Panc1 (cell line): Measurements from ENCODE around the gene ABCC3. TPM values are rescaled to one million over a fixed set of nuclear protein-coding genes. Genes with fewer than 3 reads are reported as not detected.

ENCODE experiments used
- ATAC-seq: fragments of 200-7000 bp; cut with Tn5 transposase; 2 replicates; pipeline ENCODE4 v1.9.1; 2020; ENCODE audit warnings: mild to moderate bottlenecking, moderate library complexity
- BruUV-seq: library from RNA; stranded (reverse); fragments of 400-500 nt; replicated peaks from 2 replicates; lab custom pipeline; 2021; lab: Mats Ljungman, UMichigan
- CTCF ChIA-PET: fragments of 300-600 bp; sonication (Branson Sonifier 250); formaldehyde crosslinking; loops from one replicate; lab custom pipeline; 2022; ENCODE audit warnings: antibody characterized with exemption; lab: Charles Lee
- POLR2A ChIA-PET: fragments of 300-600 bp; sonication (Branson Sonifier 250); formaldehyde crosslinking; loops from one replicate; lab custom pipeline; 2022; ENCODE audit warnings: antibody characterized with exemption; lab: Charles Lee
- DNase-seq: peaks from one replicate; pipeline ENCODE4 v3.0.0-alpha.2; 2010; ENCODE audit warnings: low read depth, low spot score
- H3K27ac ChIP-seq: 2 replicates; pipeline ENCODE4 v1.5.1; 2011; ENCODE audit warnings: mild to moderate bottlenecking, low read length, inconsistent platforms
- H3K27me3 ChIP-seq: fragments of 200-500 bp; sonication (Bioruptor generic); 2 replicates; pipeline ENCODE4 v1.6.0; 2014; ENCODE audit warnings: low read length, inconsistent platforms; ENCODE audit not compliant: control insufficient read depth, insufficient read depth
- H3K36me3 ChIP-seq: fragments of 200-500 bp; sonication (Bioruptor generic); 2 replicates; pipeline ENCODE4 v1.5.1; 2014; ENCODE audit warnings: inconsistent platforms, mild to moderate bottlenecking, low read length, moderate library complexity; ENCODE audit not compliant: control insufficient read depth, insufficient read depth
- H3K4me1 ChIP-seq: 2 replicates; pipeline ENCODE4 v1.5.1; 2011; ENCODE audit warnings: inconsistent platforms, mild to moderate bottlenecking, low read length, moderate library complexity; ENCODE audit not compliant: control insufficient read depth, insufficient read depth
- H3K4me3 ChIP-seq, 2 experiments: 2 replicates each; pipeline ENCODE4 v1.5.1; 2011 to 2012; ENCODE audit warnings: low read depth in 2 of 2, low read length in 2 of 2, mild to moderate bottlenecking in 2 of 2, inconsistent platforms in 1 of 2, moderate library complexity in 1 of 2
- H3K9me3 ChIP-seq: fragments of 200-500 bp; sonication (Bioruptor generic); 2 replicates; pipeline ENCODE4 v1.5.1; 2014; ENCODE audit warnings: low read depth, mild to moderate bottlenecking, inconsistent platforms, low read length, moderate library complexity; ENCODE audit not compliant: control insufficient read depth, insufficient read depth
- POLR2AphosphoS5 ChIP-seq: IDR thresholded peaks from 2 replicates; pipeline ENCODE4 v1.6.1; 2012; ENCODE audit warnings: mild to moderate bottlenecking, low read depth, low read length, moderate library complexity
- REST ChIP-seq, 2 experiments: IDR thresholded peaks; 2 replicates each; pipeline ENCODE4 v1.6.1; 2011 to 2012; ENCODE audit warnings: low read depth in 2 of 2, control low read depth in 1 of 2, low read length in 1 of 2, mild to moderate bottlenecking in 1 of 2, moderate library complexity in 1 of 2; ENCODE audit not compliant: insufficient read depth in 1 of 2
- SIN3A ChIP-seq: IDR thresholded peaks from 2 replicates; pipeline ENCODE4 v1.6.1; 2012; ENCODE audit warnings: low read depth, mild to moderate bottlenecking, low read length, moderate library complexity, borderline replicate concordance; ENCODE audit not compliant: insufficient read depth
- TCF7L2 ChIP-seq: IDR thresholded peaks from 2 replicates; pipeline ENCODE4 v1.6.1; 2011; ENCODE audit warnings: mild to moderate bottlenecking, low read depth, low read length, inconsistent platforms
- in situ Hi-C: cut with HindIII; loops from 2 replicates; pipeline ENCODE4 v1.10.0; 2016; ENCODE audit warnings: low sequenced_read_pairs, low pct_unique_long_range_greater_than_20kb
- intact Hi-C: fragments of 100-400 bp; cut with micrococcal nuclease; formaldehyde crosslinking; loops from one replicate; pipeline ENCODE4 v1.10.0; 2022; ENCODE audit not compliant: unreplicated experiment
- total RNA-seq: library from RNA; stranded (reverse); gene quantifications from one replicate; pipeline ENCODE4 v1.2.1, GENCODE V29; 2021; ENCODE audit not compliant: unreplicated experiment
- TF ChIP-seq, protein P1 (sequence below): fragments of 450-650 bp; IDR thresholded peaks from 2 replicates; pipeline ENCODE4 v1.5.1; 2017; ENCODE audit warnings: mild to moderate bottlenecking

The ABCC3 gene
- total RNA-seq, 1 experiment from 2014 or later: 128 TPM

GRCh38 chr17:50604513-50604912 is 30.2 kb upstream of the ABCC3 start:
- TF ChIP-seq POLR2AphosphoS5: no peak
- TF ChIP-seq, protein P1, sequence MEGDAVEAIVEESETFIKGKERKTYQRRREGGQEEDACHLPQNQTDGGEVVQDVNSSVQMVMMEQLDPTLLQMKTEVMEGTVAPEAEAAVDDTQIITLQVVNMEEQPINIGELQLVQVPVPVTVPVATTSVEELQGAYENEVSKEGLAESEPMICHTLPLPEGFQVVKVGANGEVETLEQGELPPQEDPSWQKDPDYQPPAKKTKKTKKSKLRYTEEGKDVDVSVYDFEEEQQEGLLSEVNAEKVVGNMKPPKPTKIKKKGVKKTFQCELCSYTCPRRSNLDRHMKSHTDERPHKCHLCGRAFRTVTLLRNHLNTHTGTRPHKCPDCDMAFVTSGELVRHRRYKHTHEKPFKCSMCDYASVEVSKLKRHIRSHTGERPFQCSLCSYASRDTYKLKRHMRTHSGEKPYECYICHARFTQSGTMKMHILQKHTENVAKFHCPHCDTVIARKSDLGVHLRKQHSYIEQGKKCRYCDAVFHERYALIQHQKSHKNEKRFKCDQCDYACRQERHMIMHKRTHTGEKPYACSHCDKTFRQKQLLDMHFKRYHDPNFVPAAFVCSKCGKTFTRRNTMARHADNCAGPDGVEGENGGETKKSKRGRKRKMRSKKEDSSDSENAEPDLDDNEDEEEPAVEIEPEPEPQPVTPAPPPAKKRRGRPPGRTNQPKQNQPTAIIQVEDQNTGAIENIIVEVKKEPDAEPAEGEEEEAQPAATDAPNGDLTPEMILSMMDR: no peak
- no peak for TF ChIP-seq TCF7L2
- no peak for TF ChIP-seq SIN3A
- no peak for TF ChIP-seq REST (IDR thresholded peaks at IDR 0.05; ENCODE audit: insufficient read depth in 1 of 2, low read depth in 2 of 2, low read length in 1 of 2)
- CTCF ChIA-PET: interaction anchor here (0.5 to 0.9 kb wide), 2 partner anchors 23 to 95 kb away, joined by 3 read pairs; no protein-coding TSS in a partner anchor

DNA sequence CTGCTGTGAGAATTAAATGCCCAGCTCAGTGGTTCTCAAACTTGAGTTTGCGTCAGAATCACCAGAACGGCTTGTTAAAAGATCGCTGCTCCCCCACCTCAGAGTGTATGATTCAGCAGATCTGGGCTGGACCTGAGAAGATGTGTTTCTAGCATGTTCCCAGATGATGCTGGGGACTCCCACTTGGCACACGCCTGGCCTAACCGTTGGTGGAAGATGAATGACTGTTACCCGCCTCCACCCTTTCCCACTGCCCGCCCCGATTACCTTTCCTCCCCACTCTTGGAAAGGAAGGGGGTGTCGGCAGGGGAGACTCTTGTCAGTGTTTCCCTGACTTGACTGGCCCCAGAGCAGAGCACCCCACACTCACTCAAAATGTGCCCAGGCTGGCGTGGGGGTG is 29.3 kb upstream of the ABCC3 start:
- Histone ChIP-seq H3K27me3 (no peaks in the 10 kb centered on the region), H3K36me3 (no peaks in the 10 kb centered on the region), H3K4me3 (no peak overlapping the region), H3K27ac (no peak overlapping the region), H3K4me1 (peaks cover 9% of the 10 kb centered on the region; the same call in 1 of the 2 replicates), H3K9me3 (no peaks in the 10 kb centered on the region)
- no peak for DNase-seq
- BruUV-seq: no TSS peak
- ATAC-seq: no peak
- intact Hi-C loops: no loop called here
- TF ChIP-seq, protein P1: no peak
- TF ChIP-seq SIN3A (no peak), POLR2AphosphoS5 (no peak), REST (IDR thresholded peaks at IDR 0.05; ENCODE audit: insufficient read depth in 1 of 2, low read depth in 2 of 2, low read length in 1 of 2) (no peak), TCF7L2 (no peak)
- POLR2A ChIA-PET: no interaction called here
- in situ Hi-C loops: no loop called here
- CTCF ChIA-PET: interaction anchor here (0.5 kb wide), 1 partner anchor 41 kb away, joined by 3 read pairs; no protein-coding TSS in a partner anchor

More at GRCh38 chr17:50604513-50604912, 30.2 kb upstream of the ABCC3 start:
- Histone ChIP-seq H3K9me3 (no peaks in the 10 kb centered on the region), H3K4me1 (peaks cover 9% of the 10 kb centered on the region; the same call in 1 of the 2 replicates), H3K27ac (no peak overlapping the region), H3K4me3 (no peak overlapping the region), H3K36me3 (no peaks in the 10 kb centered on the region), H3K27me3 (no peaks in the 10 kb centered on the region)
- peak; percentile 8 for ATAC-seq
- DNase-seq: no peak
- POLR2A ChIA-PET: no interaction called here
- intact Hi-C loops (no loop called here), in situ Hi-C loops (no loop called here)
- no TSS peak for BruUV-seq
